ENCODE data around the gene SMAD7. TPM values are rescaled to one million over a fixed set of nuclear protein-coding genes. Genes with fewer than 3 reads are reported as not detected.

SMAD7 gene
- total RNA-seq, 1 experiment from 2014 or later: 5.8 TPM

- no peaks in the 10 kb centered on the region for H3K79me2 ChIP-seq (ENCODE audit: low read depth)
- H3K36me3 ChIP-seq (ENCODE audit: low read depth): no peaks in the 10 kb centered on the region
- H3K27me3 ChIP-seq (ENCODE audit: insufficient read depth, low read depth): no peaks in the 10 kb centered on the region
- peaks cover 27% of the 10 kb centered on the region for H3F3A ChIP-seq (ENCODE audit: insufficient read depth, low read depth)
- no TSS peak for BruUV-seq (replicated peaks)
- TF ChIP-seq EZH2 (IDR thresholded peaks at IDR 0.05; ENCODE audit: low read depth): no peak
- no peak for TF ChIP-seq CTCF (conservative IDR thresholded peaks at IDR 0.05)
- H3K4me1 ChIP-seq (replicated peaks; ENCODE audit: insufficient read depth): peaks cover 54% of the 10 kb centered on the region
- H3K9me3 ChIP-seq (ENCODE audit: insufficient read depth, low read depth): peaks cover 12% of the 10 kb centered on the region
- no peaks in the 10 kb centered on the region for H3K9me2 ChIP-seq (ENCODE audit: insufficient read depth)
- H3K27ac ChIP-seq: no peak overlapping the region
- POLR2A ChIA-PET (ENCODE audit: unreplicated experiment): interaction anchor here (0.6 kb wide), 1 partner anchor 44 kb away, joined by 4 read pairs; no protein-coding TSS in a partner anchor
- DNase-seq: no peak
- CTCF ChIA-PET: interaction anchor here (0.6 kb wide), 1 partner anchor 78 kb away, joined by 3 read pairs; no protein-coding TSS in a partner anchor
- intact Hi-C loops (cut with micrococcal nuclease; ENCODE audit: unreplicated experiment): loop anchor here (2.0 to 5.0 kb wide), 2 partner anchors 66 to 92 kb away; no protein-coding TSS in a partner anchor
- H3K4me2 ChIP-seq: no peak overlapping the region
- no peak overlapping the region for H2AFZ ChIP-seq
- no peak overlapping the region for H3K4me3 ChIP-seq
- H4K20me1 ChIP-seq (ENCODE audit: insufficient read depth): no peaks in the 10 kb centered on the region
Measured at GRCh38 chr18:48900469-48900868, 50.3 kb downstream of the SMAD7 start.

GRCh38 chr18:48899558-48900174, 51.1 kb downstream of the SMAD7 start:
- Histone ChIP-seq H3F3A (ENCODE audit: insufficient read depth, low read depth) (peaks cover 27% of the 10 kb centered on the region), H3K79me2 (ENCODE audit: low read depth) (no peaks in the 10 kb centered on the region), H3K9me2 (ENCODE audit: insufficient read depth) (no peaks in the 10 kb centered on the region), H3K4me2 (no peak overlapping the region), H2AFZ (no peak overlapping the region), H3K36me3 (ENCODE audit: low read depth) (no peaks in the 10 kb centered on the region), H3K4me3 (no peak overlapping the region), H3K27ac (no peak overlapping the region), H3K4me1 (replicated peaks; ENCODE audit: insufficient read depth) (peaks cover 54% of the 10 kb centered on the region), H4K20me1 (ENCODE audit: insufficient read depth) (no peaks in the 10 kb centered on the region), H3K27me3 (ENCODE audit: insufficient read depth, low read depth) (no peaks in the 10 kb centered on the region), H3K9me3 (ENCODE audit: insufficient read depth, low read depth) (peaks cover 9% of the 10 kb centered on the region)
- no peak for TF ChIP-seq EZH2 (IDR thresholded peaks at IDR 0.05; ENCODE audit: low read depth)
- TF ChIP-seq CTCF (conservative IDR thresholded peaks at IDR 0.05): no peak
- ChIA-PET CTCF (no interaction called here), POLR2A (ENCODE audit: unreplicated experiment) (no interaction called here)
- no TSS peak for BruUV-seq (replicated peaks)
- no peak for DNase-seq
- intact Hi-C loops (cut with micrococcal nuclease; ENCODE audit: unreplicated experiment): loop anchor here (2.0 to 5.0 kb wide), 2 partner anchors 65 to 93 kb away; no protein-coding TSS in a partner anchor

- Histone ChIP-seq H3K4me1 (replicated peaks; ENCODE audit: insufficient read depth) (peaks cover 44% of the 10 kb centered on the region), H2AFZ (no peak overlapping the region), H3K9me3 (ENCODE audit: insufficient read depth, low read depth) (peaks cover 7% of the 10 kb centered on the region), H3K4me2 (no peak overlapping the region), H3K27ac (no peak overlapping the region), H3K9me2 (ENCODE audit: insufficient read depth) (no peaks in the 10 kb centered on the region), H3K79me2 (ENCODE audit: low read depth) (no peaks in the 10 kb centered on the region), H3K36me3 (ENCODE audit: low read depth) (no peaks in the 10 kb centered on the region), H3F3A (ENCODE audit: insufficient read depth, low read depth) (peaks cover 27% of the 10 kb centered on the region), H3K27me3 (ENCODE audit: insufficient read depth, low read depth) (no peaks in the 10 kb centered on the region), H3K4me3 (no peak overlapping the region), H4K20me1 (ENCODE audit: insufficient read depth) (no peaks in the 10 kb centered on the region)
- TF ChIP-seq CTCF (conservative IDR thresholded peaks at IDR 0.05) (no peak), EZH2 (IDR thresholded peaks at IDR 0.05; ENCODE audit: low read depth) (no peak)
- no TSS peak for BruUV-seq (replicated peaks)
- ChIA-PET CTCF (no interaction called here), POLR2A (ENCODE audit: unreplicated experiment) (no interaction called here)
- DNase-seq: no peak
- intact Hi-C loops (cut with micrococcal nuclease; ENCODE audit: unreplicated experiment): no loop called here
Measured at GRCh38 chr18:48898521-48898920, 52.2 kb downstream of the SMAD7 start.
